ENCODE measurements around the gene DDX25. TPM values are rescaled to one million over a fixed set of nuclear protein-coding genes. Genes with fewer than 3 reads are reported as not detected.
A peak's percentile ranks its signal among the peaks of the same experiment; 100 is the strongest.

The DDX25 gene
- total and polyA plus RNA-seq, 2 of the 8 experiments (the other 6 are each of a cell fraction or from before 2014, with no cell fraction given) = 17.6 to 17.9 TPM

GRCh38 chr11:125935056-125935455 lies 30.7 kb downstream of the DDX25 start:
- no peaks in the 10 kb centered on the region for H3K23me2 ChIP-seq (ENCODE audit: low read depth, low read length)
- H3K36me3 ChIP-seq (ENCODE audit: control insufficient read depth in 2 of 4, insufficient read depth in 4 of 4, low read length in 3 of 4) = no peaks in the 10 kb centered on the region
- DNase-seq (ENCODE audit: low read depth in 1 of 2, low spot score in 2 of 2) (no peak), FAIRE-seq (no peak)
- H2BK12ac ChIP-seq (ENCODE audit: low read depth, low read length) = no peak overlapping the region
- H3K27me3 ChIP-seq (replicated peaks in 1 of 4; ENCODE audit: control insufficient read depth in 3 of 4, extremely low read depth in 1 of 4, insufficient read depth in 3 of 4, low read length in 3 of 4) = peaks cover 0 to 6% (median 2%) of the 10 kb centered on the region in 4 experiments; a peak in 2 of 7 replicates
- no peak overlapping the region for H2BK20ac ChIP-seq (ENCODE audit: low read length)
- ChIA-PET POLR2A (ENCODE audit: partially characterized antibody) (interaction anchor here (1.2 to 1.4 kb wide), 2 partner anchors 11 to 111 kb away, joined by 3 read pairs; no protein-coding TSS in a partner anchor), CTCF (ENCODE audit: partially characterized antibody) (interaction anchor here (1.0 to 2.4 kb wide), 4 partner anchors 8 to 259 kb away, joined by 3 to 10 read pairs (median 5); no protein-coding TSS in a partner anchor)
- TF ChIP-seq HDAC6 (IDR thresholded peaks at IDR 0.05; ENCODE audit: low read depth, low read length) (no peak), RAD21 (IDR thresholded peaks at IDR 0.05 in 1 of 2, conservative IDR thresholded peaks at IDR 0.05 in 1 of 2; ENCODE audit: low read depth in 2 of 2, low read length in 2 of 2) (peak; percentile 12 to 17; a peak in 1 of 4 replicates)
- H4K8ac ChIP-seq (ENCODE audit: extremely low read depth, insufficient read depth, low read length) = no peak overlapping the region
- H4K5ac ChIP-seq (ENCODE audit: insufficient read length, low read depth, low read length) = no peak overlapping the region
- no peak overlapping the region for H2AK5ac ChIP-seq (ENCODE audit: low read depth, low read length)
- H4K20me1 ChIP-seq (replicated peaks in 1 of 2; ENCODE audit: control insufficient read depth in 1 of 2, insufficient read depth in 2 of 2, low read length in 2 of 2) = no peaks in the 10 kb centered on the region
- no peaks in the 10 kb centered on the region for H3K9me3 ChIP-seq (ENCODE audit: insufficient read depth in 2 of 2, low read depth in 1 of 2, low read length in 1 of 2)
- no peak overlapping the region for H3K4ac ChIP-seq (replicated peaks; ENCODE audit: insufficient read length, low read depth, low read length)
- H3K9ac ChIP-seq (replicated peaks in 1 of 4; ENCODE audit: extremely low read depth in 1 of 4, low read depth in 3 of 4, low read length in 3 of 4) = no peak overlapping the region
- H3K4me2 ChIP-seq (ENCODE audit: insufficient read depth in 1 of 2, low read depth in 2 of 2, low read length in 2 of 2) = no peak overlapping the region
- H3K27ac ChIP-seq (ENCODE audit: low read depth, low read length) = no peak overlapping the region
- 85% methylated on average over 2 of the region's 2 CpGs; no CpG with 5 or more reads in 1 of the 2 experiments for WGBS, 2 experiments (ENCODE audit: extremely low coverage in 1 of 2, insufficient coverage in 1 of 2, insufficient read length in 1 of 2, insufficient replicate concordance in 2 of 2, low coverage in 1 of 2, low lambda C conversion rate in 2 of 2, missing lambda C conversion rate in 1 of 2)
- no peak overlapping the region for H2BK120ac ChIP-seq (replicated peaks; ENCODE audit: low read depth, low read length)
- no peak overlapping the region for H3K14ac ChIP-seq (ENCODE audit: insufficient read length)
- H2AFZ ChIP-seq (ENCODE audit: low read length) = no peak overlapping the region
- H2BK5ac ChIP-seq (ENCODE audit: low read depth, low read length) = no peak overlapping the region
- H3K23ac ChIP-seq (ENCODE audit: insufficient read length) = no peak overlapping the region
- H3K79me2 ChIP-seq (ENCODE audit: control insufficient read depth in 1 of 2, insufficient read depth in 2 of 2, low read length in 2 of 2) = no peaks in the 10 kb centered on the region
- H2BK15ac ChIP-seq (ENCODE audit: low read length) = no peak overlapping the region
- no peak overlapping the region for H3K18ac ChIP-seq (ENCODE audit: extremely low read depth, low read length)
- no peak overlapping the region for H4K91ac ChIP-seq (replicated peaks; ENCODE audit: insufficient read length, low read length)
- H3K4me3 ChIP-seq (ENCODE audit: extremely low read depth in 1 of 4, insufficient read depth in 2 of 4, low read depth in 3 of 4, low read length in 4 of 4) = no peak overlapping the region
- H3K79me1 ChIP-seq (ENCODE audit: low read depth, low read length) = no peaks in the 10 kb centered on the region
- peaks cover 6 to 14% (median 11%) of the 10 kb centered on the region in 4 experiments for H3K4me1 ChIP-seq (replicated peaks in 1 of 4; ENCODE audit: control insufficient read depth in 3 of 4, insufficient read depth in 4 of 4, low read length in 3 of 4)
- H3K56ac ChIP-seq (replicated peaks; ENCODE audit: insufficient read length, low read depth, low read length) = no peak overlapping the region
